Measurements from ENCODE around the gene SEC22C. TPM values are rescaled to one million over a fixed set of nuclear protein-coding genes. Genes with fewer than 3 reads are reported as not detected.

SEC22C gene
- total RNA-seq, 2 donors from 2014 or later = 17.1 to 17.5 TPM

GRCh38 chr3:42547401-42547945, 34.3 kb downstream of the SEC22C start:
- H3K9me3 ChIP-seq = no peaks in the 10 kb centered on the region
- no peaks in the 10 kb centered on the region for H3K36me3 ChIP-seq
- intact Hi-C loops (cut with DNase I) = loop anchor here (5.0 kb wide), 1 partner anchor 300 kb away; no protein-coding TSS in a partner anchor
- peak; percentile 72 for DNase-seq
- H3K27me3 ChIP-seq = no peaks in the 10 kb centered on the region
- H3K9ac ChIP-seq (ENCODE audit: low read depth in 2 of 2, low read length in 2 of 2) = no peak overlapping the region
- TF ChIP-seq CTCF (IDR thresholded peaks at IDR 0.05) = peak; percentile 98
- no peak overlapping the region for H3K27ac ChIP-seq
- no peak overlapping the region for H3K4me3 ChIP-seq
- H3K4me1 ChIP-seq = peaks cover 10% of the 10 kb centered on the region

- H3K27ac ChIP-seq = no peak overlapping the region
- intact Hi-C loops (cut with DNase I) = loop anchor here (5.0 kb wide), 1 partner anchor 299 kb away; no protein-coding TSS in a partner anchor
- TF ChIP-seq CTCF (IDR thresholded peaks at IDR 0.05) = no peak
- H3K4me3 ChIP-seq = no peak overlapping the region
- H3K9me3 ChIP-seq = no peaks in the 10 kb centered on the region
- no peaks in the 10 kb centered on the region for H3K27me3 ChIP-seq
- H3K4me1 ChIP-seq = peaks cover 10% of the 10 kb centered on the region
- no peak for DNase-seq
- H3K36me3 ChIP-seq = no peaks in the 10 kb centered on the region
- no peak overlapping the region for H3K9ac ChIP-seq (ENCODE audit: low read depth in 2 of 2, low read length in 2 of 2)
These were observed 35.0 kb downstream of the SEC22C start for GRCh38 chr3:42546691-42547213.

- Histone ChIP-seq H3K9me3 (no peaks in the 10 kb centered on the region), H3K36me3 (no peaks in the 10 kb centered on the region), H3K27ac (no peak overlapping the region), H3K4me3 (no peak overlapping the region), H3K9ac (ENCODE audit: low read depth in 2 of 2, low read length in 2 of 2) (peak overlapping the region in 1 of 2 donors; percentile 31), H3K4me1 (peaks cover 10% of the 10 kb centered on the region), H3K27me3 (no peaks in the 10 kb centered on the region)
- no peak for DNase-seq
- no peak for TF ChIP-seq CTCF (IDR thresholded peaks at IDR 0.05)
- intact Hi-C loops (cut with DNase I) = loop anchor here (5.0 kb wide), 1 partner anchor 298 kb away; no protein-coding TSS in a partner anchor
These were observed 36.4 kb downstream of the SEC22C start for GRCh38 chr3:42545284-42545900.

GRCh38 chr3:42544492-42545283, 37.1 kb downstream of the SEC22C start:
- peak overlapping the region in 1 of 2 donors; percentile 31 for H3K9ac ChIP-seq (ENCODE audit: low read depth in 2 of 2, low read length in 2 of 2)
- peaks cover 10% of the 10 kb centered on the region for H3K4me1 ChIP-seq
- intact Hi-C loops (cut with DNase I) = loop anchor here (5.0 kb wide), 2 partner anchors 97 to 297 kb away; no protein-coding TSS in a partner anchor
- H3K4me3 ChIP-seq = no peak overlapping the region
- no peaks in the 10 kb centered on the region for H3K9me3 ChIP-seq
- H3K27me3 ChIP-seq = no peaks in the 10 kb centered on the region
- peak; percentile 70 for DNase-seq
- H3K27ac ChIP-seq = no peak overlapping the region
- no peak for TF ChIP-seq CTCF (IDR thresholded peaks at IDR 0.05)
- H3K36me3 ChIP-seq = no peaks in the 10 kb centered on the region

- no peak overlapping the region for H3K9ac ChIP-seq (ENCODE audit: low read depth in 2 of 2, low read length in 2 of 2)
- no peak overlapping the region for H3K27ac ChIP-seq
- no peak for TF ChIP-seq CTCF (IDR thresholded peaks at IDR 0.05)
- H3K4me3 ChIP-seq = no peak overlapping the region
- H3K4me1 ChIP-seq = peaks cover 7% of the 10 kb centered on the region
- intact Hi-C loops (cut with DNase I) = loop anchor here (2.0 to 5.0 kb wide), 2 partner anchors 42 to 94 kb away; no protein-coding TSS in a partner anchor
- H3K9me3 ChIP-seq = no peaks in the 10 kb centered on the region
- no peak for DNase-seq
- H3K27me3 ChIP-seq = no peaks in the 10 kb centered on the region
- H3K36me3 ChIP-seq = no peaks in the 10 kb centered on the region
These were observed 40.7 kb downstream of the SEC22C start for GRCh38 chr3:42541079-42541478.
